ENCODE results near the gene CENPX. TPM values are rescaled to one million over a fixed set of nuclear protein-coding genes. Genes with fewer than 3 reads are reported as not detected.

The CENPX gene
- polyA plus RNA-seq, 12 donors, result 26.1 to 35.6 (median 30.8) TPM; not detected in 1

- no peak for DNase-seq
Observed at GRCh38 chr17:82014432-82014831, 8.2 kb downstream of the CENPX start.

GRCh38 chr17:82013772-82014321 lies 8.8 kb downstream of the CENPX start:
- DNase-seq, result no peak

DNA sequence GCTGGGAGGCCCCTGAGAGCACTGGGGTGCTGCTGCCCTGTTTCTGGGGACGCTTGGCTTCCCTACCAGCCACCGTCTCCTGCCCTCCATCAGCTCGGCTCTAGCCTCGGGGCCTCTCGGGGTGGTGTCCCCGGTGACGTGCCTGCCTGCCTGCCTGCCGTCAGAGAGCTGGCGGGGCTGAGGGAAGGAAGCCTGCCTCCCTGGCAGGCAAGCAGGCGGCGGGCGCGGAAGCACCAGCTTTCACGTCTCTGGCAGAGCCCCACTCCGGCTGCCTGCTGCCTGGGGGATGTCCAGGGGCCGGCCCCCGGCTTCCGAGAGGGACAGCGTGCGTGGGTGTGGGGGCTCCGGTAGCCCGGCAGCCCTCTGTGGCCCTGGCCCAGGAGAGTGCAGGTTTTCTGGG lies 9.3 kb downstream of the CENPX start:
- DNase-seq, result no peak

DNA sequence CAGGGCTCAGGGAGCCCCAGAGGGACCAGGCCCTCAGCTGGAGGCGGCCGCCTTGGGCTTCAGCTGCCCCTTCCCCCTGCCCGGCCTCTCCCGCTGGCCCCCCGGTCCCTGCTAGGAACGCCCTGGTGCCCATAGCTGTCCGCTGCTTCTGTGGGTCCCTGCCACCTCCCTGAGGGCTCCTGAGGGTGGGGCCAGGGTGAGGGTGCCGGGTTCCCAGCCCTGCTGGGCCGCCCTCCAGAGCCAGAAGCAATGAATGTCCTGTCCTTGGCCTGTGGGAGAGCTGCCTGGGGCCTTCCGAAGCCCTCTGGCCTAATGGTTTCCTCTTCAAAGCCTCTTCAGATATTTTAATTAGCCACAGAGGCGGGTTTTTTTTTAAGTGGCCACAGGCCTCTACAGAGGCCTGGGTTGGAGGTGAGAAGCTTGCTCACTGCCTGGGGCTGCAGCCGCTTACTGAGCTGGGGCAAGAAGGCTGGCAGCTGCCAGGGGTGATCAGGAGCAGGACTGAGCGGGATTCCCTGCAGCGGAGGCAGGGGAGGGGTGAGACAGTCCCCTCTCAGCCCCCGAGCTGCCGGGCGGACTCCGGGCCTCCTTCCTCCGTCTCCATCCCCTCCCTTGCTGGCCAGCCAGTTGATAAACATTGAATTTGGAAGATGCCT lies 9.9 kb downstream of the CENPX start:
- DNase-seq, result no peak

- DNase-seq, result no peak
Observed at GRCh38 chr17:82012261-82012639, 10.4 kb downstream of the CENPX start.

- no peak for DNase-seq
Observed at GRCh38 chr17:82011617-82012187, 11.0 kb downstream of the CENPX start.

- no peak for DNase-seq
Observed at GRCh38 chr17:82010575-82011525, 11.8 kb downstream of the CENPX start.

DNA sequence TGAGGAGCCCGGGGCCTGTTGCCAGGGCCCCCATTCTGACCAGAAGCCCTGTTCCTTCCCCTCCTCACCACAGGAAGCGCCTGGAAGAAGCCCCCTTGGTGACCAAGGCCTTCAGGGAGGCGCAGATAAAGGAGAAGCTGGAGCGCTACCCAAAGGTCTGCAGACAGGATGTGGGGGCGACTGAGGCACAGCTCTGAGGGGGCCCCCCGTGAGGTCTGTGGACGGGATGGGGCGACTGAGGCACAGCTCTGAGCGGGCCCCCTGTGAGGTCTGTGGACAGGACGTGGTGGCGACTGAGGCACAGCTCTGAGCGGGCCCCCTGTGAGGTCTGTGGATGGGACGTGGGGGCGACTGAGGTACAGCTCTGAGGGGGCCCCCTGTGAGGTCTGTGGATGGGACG lies 13.3 kb downstream of the CENPX start:
- no peak for DNase-seq

- no peak for DNase-seq
Observed at GRCh38 chr17:82008941-82009405, 13.7 kb downstream of the CENPX start.

DNA sequence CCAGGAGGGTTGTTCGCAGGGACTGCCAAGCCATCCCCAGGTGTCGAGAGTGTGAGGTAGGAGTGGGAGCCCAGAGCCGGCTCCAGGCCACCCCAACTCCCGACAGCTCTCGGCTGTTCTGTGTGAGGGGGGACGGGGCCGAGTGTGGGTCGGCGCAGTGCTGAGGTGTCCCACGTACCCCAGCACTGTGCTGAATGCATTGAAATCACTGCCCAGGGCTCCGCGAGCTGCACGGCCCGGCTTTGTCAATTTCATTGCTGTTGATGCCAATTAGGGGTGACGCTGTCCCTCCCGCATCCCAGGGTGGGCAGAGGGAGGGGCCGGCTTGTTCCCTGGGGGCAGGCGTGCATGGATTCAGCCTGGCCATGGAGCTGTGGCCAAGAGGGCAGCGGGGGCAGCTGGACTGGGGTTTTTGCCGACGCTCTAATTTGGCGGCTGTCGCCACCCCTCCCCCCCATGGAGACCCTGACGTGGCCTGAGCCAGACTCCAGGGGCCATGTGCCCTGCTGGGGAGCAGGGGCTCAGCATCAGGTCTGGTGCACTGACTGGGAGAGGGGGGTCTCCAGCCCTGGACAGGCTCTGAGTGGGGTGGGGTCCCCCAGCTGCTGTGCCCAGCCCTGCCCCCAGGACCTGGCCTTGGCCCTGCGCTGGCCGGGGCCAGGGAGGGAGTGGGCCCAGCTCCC lies 14.3 kb downstream of the CENPX start:
- no peak for DNase-seq

GRCh38 chr17:82007495-82008257 lies 15.0 kb downstream of the CENPX start:
- no peak for DNase-seq

- no peak for DNase-seq
Observed at GRCh38 chr17:82007228-82007494, 15.5 kb downstream of the CENPX start.

DNA sequence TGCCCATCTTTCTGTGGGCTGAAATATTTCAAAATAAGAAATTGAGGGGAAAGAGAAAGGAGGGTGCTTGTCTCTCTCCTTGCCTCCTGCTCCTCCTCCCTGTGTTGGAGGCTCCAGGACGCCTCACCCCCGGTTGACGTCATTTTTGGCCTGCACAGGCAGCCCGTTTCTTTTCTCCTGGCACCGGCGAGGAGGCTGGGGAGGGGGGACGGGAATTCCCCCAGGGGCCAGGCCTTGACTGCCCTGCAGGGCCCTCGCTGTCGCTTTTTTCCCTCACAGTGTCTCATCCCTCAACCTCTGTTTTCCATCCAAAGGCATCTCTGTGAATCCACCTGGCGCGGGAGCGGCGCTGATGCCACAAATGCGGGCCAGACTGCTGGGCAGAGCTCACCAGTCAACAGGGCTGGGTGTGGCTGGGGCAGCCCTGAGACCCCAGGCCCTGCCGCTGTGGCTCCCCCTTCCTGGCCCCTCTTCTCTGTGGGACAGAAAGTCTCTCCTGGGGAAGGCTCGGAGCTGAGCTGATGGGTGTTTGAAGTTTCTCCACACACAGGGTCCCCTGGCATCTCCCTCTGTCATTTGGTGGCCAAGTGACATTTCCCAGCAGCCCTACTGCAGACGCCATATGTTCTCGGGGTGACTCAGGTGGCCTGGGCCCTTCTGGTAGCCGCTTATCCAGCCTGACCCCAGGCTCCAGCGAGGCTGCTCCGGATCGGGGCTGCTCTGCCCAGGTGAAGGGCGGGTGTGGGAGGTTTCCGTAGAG lies 16.0 kb downstream of the CENPX start:
- DNase-seq, result no peak

DNA sequence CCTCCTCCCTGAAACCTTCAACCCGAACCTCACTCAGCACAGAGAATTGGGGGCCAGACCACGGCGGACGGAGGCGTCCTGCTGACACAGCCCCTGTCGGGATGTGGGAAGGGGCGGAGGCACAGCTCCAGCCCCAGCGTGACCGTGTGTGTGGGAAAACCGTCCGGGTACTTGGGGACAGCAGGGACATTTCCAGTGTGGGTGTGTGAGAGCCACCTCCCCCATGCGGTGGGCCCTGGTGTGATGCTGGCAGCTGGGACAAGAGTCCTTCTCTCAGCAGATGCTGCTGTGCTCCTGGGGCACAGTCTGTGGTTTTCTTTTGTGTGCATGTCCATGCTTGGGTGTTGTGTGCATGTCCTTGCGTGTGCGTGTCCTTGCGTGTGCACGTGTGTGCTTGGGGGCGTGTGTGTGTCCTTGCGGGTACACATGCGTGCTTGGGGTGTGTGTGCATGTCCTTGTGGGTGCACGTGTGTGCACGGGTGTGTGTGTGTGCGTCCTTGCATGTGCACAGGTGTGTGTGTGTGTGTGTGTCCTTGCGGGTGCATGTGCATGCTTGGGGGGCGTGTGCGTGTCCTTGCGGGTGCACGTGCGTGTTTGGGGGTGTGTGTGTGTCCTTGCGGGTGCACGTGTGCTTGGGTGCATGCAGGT lies 16.9 kb downstream of the CENPX start:
- no peak for DNase-seq

GRCh38 chr17:82004517-82005455 lies 17.9 kb downstream of the CENPX start:
- no peak for DNase-seq

- no peak for DNase-seq
Observed at GRCh38 chr17:82003411-82004381, 19.0 kb downstream of the CENPX start.

DNA sequence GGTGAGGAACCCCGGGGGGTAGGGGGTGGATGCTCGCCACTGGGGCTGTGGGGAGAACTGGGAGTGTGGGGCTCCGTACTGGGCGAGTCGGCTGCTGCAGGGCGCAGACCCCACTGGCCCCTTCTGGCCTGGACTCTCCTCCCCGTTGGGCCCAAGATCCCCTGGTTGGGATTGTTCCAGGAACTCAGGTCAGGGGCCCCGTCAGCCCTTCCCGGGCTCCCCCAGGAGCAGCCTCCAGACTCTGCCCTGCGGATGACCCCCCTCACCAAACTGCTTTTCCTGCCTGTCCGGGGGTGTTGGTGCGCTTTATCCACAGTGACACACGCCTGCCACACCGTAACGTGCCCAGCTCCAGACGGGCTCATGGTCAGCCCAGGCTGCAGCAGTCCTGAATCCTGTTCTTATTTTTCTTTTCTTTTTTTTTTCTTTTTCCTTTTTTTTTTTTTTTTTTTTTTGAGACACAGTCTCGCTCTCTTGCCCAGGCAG lies 21.1 kb downstream of the CENPX start:
- no peak for DNase-seq

All from muscle of arm (tissue), 12 donors.